Ovary (tissue), 9 donors: ENCODE measurements around the gene FASTK. TPM values are rescaled to one million over a fixed set of nuclear protein-coding genes. Genes with fewer than 3 reads are reported as not detected.

Source experiments
- DNase-seq, 5 donors: peaks; one replicate each; pipeline ENCODE4 v3.0.0-alpha.2; 2019 to 2020
- H3K27ac ChIP-seq, 2 donors: fragments of 200-600 bp; one replicate each; pipeline versions ENCODE4 v1.5.1 to v1.8.0; 2019 to 2022
- H3K27me3 ChIP-seq: fragments of 200-600 bp; one replicate; pipeline ENCODE4 v1.8.0; 2022
- H3K36me3 ChIP-seq: fragments of 200-600 bp; sonication (generic); one replicate; pipeline ENCODE4 v1.5.1; 2019
- H3K4me1 ChIP-seq: one replicate; pipeline ENCODE4 v1.8.1; 2013; ENCODE audit warnings: mild to moderate bottlenecking, moderate library complexity; ENCODE audit not compliant: insufficient read depth
- H3K4me3 ChIP-seq: fragments of 200-600 bp; sonication (generic); one replicate; pipeline ENCODE4 v1.5.1; 2017
- H3K9me3 ChIP-seq, 2 donors: fragments of 200-600 bp in 1 of 2; sonication (generic) in 1 of 2; one replicate each; pipeline versions ENCODE4 v1.5.1 to v1.8.1; 2013 to 2019; ENCODE audit warnings: mild to moderate bottlenecking in 1 of 2, moderate library complexity in 1 of 2
- CTCF ChIP-seq, 3 donors: fragments of 450-650 bp in 2 of 3; fragments of 200-600 bp in 1 of 3; IDR thresholded peaks; one replicate each; pipeline versions ENCODE4 v1.5.1 to v1.8.0; 2016 to 2022; ENCODE audit warnings: antibody characterized with exemption in 3 of 3, mild to moderate bottlenecking in 1 of 3
- EP300 ChIP-seq: sonication (generic); formaldehyde crosslinking; IDR thresholded peaks from one replicate; pipeline ENCODE4 v1.6.1; 2017; ENCODE audit warnings: antibody characterized with exemption
- POLR2A ChIP-seq: fragments of 450-650 bp; IDR thresholded peaks from one replicate; pipeline ENCODE4 v1.6.1; 2017; ENCODE audit warnings: antibody characterized with exemption, mild to moderate bottlenecking, moderate library complexity
- WGBS, 3 donors: extraction: QIAGEN DNeasy Blood & Tissue Kit in 1 of 3; methylation state at CpG; one replicate each; pipeline versions ENCODE4 v1.1.5 to v1.1.7; 2013 to 2017; 5-methylcytosine and 5-hydroxymethylcytosine counted together
- intact Hi-C, 4 donors: fragments of 100-400 bp; cut with DNase I; formaldehyde crosslinking; loops; one replicate each; pipeline versions ENCODE4 v1.11.0 to v1.15.1; 2022 to 2023
- polyA plus RNA-seq, 2 donors: library from polyadenylated mRNA; stranded (reverse); fragments of 200-250 nt in 1 of 2; fragments of 350-450 nt in 1 of 2; fragmentation: Illumina TruSeq in 1 of 2; extraction: RNeasy Lipid Tissue Mini Kit (QIAGEN cat#74804) in 1 of 2; gene quantifications; one replicate each; pipeline ENCODE4 v1.2.3, GENCODE V29; 2013 to 2014
- total RNA-seq, 7 donors: library from RNA; depleted of rRNA in 2 of 7; stranded (reverse); fragments of >200 nt in 2 of 7; fragmentation: NEBNext Ultra II Directional in 3 of 7; extraction: Animal tissue kit (Norgen Biotek cat#: 25700) in 3 of 7; gene quantifications; one replicate each; pipeline versions ENCODE4 v1.1.0 to v1.2.4, GENCODE V29; 2016 to 2023
- donor health status: DM: no; HTN: no; CAD: no; lungs with moderate emphysema.
- donor health status: DM: no; HTN: no; CAD: no.
- donor health status: Bipolar disorder and iron deficiency.
- donor health status: DM: yes; HTN: yes; CAD: no.
- donor health status: DM: no; HTN: no; CAD: no.
- donor health status: DM: yes; HTN: yes; CAD: no.

FASTK gene
- total and polyA plus RNA-seq, 9 donors: 5.4 to 95.2 (median 75.8) TPM

- TF ChIP-seq CTCF (IDR thresholded peaks at IDR 0.05) (no peak), EP300 (no peak), POLR2A (no peak)
- Histone ChIP-seq H3K9me3 (no peaks in the 10 kb centered on the region), H3K27me3 (no peaks in the 10 kb centered on the region), H3K27ac (no peak overlapping the region), H3K4me3 (no peak overlapping the region), H3K36me3 (no peaks in the 10 kb centered on the region), H3K4me1 (peaks cover 6% of the 10 kb centered on the region)
- 88 to 96% (median 94%) methylated on average over 8 of the region's 8 CpGs for WGBS, 3 donors
- intact Hi-C loops: no loop called here
- no peak for DNase-seq
Observed at GRCh38 chr7:151053751-151054150, 26.9 kb downstream of the FASTK start.

GRCh38 chr7:151053096-151053495, 27.5 kb downstream of the FASTK start:
- Histone ChIP-seq H3K27ac (no peak overlapping the region), H3K4me1 (peaks cover 6% of the 10 kb centered on the region), H3K27me3 (no peaks in the 10 kb centered on the region), H3K4me3 (no peak overlapping the region), H3K36me3 (no peaks in the 10 kb centered on the region), H3K9me3 (no peaks in the 10 kb centered on the region)
- DNase-seq: no peak
- no peak for TF ChIP-seq CTCF (IDR thresholded peaks at IDR 0.05)
- no peak for TF ChIP-seq EP300
- no peak for TF ChIP-seq POLR2A
- intact Hi-C loops: no loop called here
- WGBS, 3 donors: 72 to 81% (median 80%) methylated on average over 4 of the region's 4 CpGs

- Histone ChIP-seq H3K9me3 (no peaks in the 10 kb centered on the region), H3K4me3 (no peak overlapping the region), H3K36me3 (no peaks in the 10 kb centered on the region), H3K27ac (no peak overlapping the region), H3K4me1 (peaks cover 3% of the 10 kb centered on the region), H3K27me3 (no peaks in the 10 kb centered on the region)
- 0 to 1% (median 1%) methylated on average over 34 to 50 of the region's 50 CpGs for WGBS, 3 donors
- peak; percentile 60 to 83 (median 69) for DNase-seq
- intact Hi-C loops: no loop called here
- TF ChIP-seq EP300 (no peak), POLR2A (no peak)
Observed at GRCh38 chr7:151051108-151051507, 29.5 kb downstream of the FASTK start.

- Histone ChIP-seq H3K27ac (no peak overlapping the region), H3K4me1 (peaks cover 3% of the 10 kb centered on the region), H3K27me3 (no peaks in the 10 kb centered on the region), H3K36me3 (no peaks in the 10 kb centered on the region), H3K9me3 (no peaks in the 10 kb centered on the region), H3K4me3 (no peak overlapping the region)
- intact Hi-C loops: no loop called here
- TF ChIP-seq EP300 (no peak), CTCF (IDR thresholded peaks at IDR 0.05) (no peak), POLR2A (no peak)
- DNase-seq: no peak
- 82 to 89% (median 87%) methylated on average over 38 of the region's 38 CpGs for WGBS, 3 donors
Observed at GRCh38 chr7:151048911-151049463, 31.6 kb downstream of the FASTK start.

GRCh38 chr7:151047976-151048815, 32.4 kb downstream of the FASTK start, which contains the start of gene ASIC3:
TSS of gene ASIC3 (plus strand) at chr7:151048531. CDS start at chr7:151048886, 355 bp downstream.
- Histone ChIP-seq H3K36me3 (no peaks in the 10 kb centered on the region), H3K27me3 (no peaks in the 10 kb centered on the region), H3K4me3 (no peak within 1 kb of the TSS), H3K4me1 (peaks cover 3% of the 10 kb centered on the region), H3K27ac (no peak within 1 kb of the TSS), H3K9me3 (no peaks in the 10 kb centered on the region)
- DNase-seq: no peak
- WGBS, 3 donors: 60 to 70% (median 67%) methylated on average over 22 of the region's 22 CpGs
- TF ChIP-seq EP300 (no peak), CTCF (IDR thresholded peaks at IDR 0.05) (no peak), POLR2A (no peak)
- intact Hi-C loops: no loop called here
